Activated CD4-positive, alpha-beta T cell treated with anti-CD3 and anti-CD28 coated beads, Interleukin-2, amount 50 U/mL, for 4 hours (primary cell): Measurements from ENCODE around the gene OR2A12.
"Not testable (repeated sequence)": the region's sequence is repeated elsewhere in the genome, so short reads cannot be mapped to it uniquely, and the experiment has no call there.

Source experiments
- DNase-seq, 2 experiments: peaks; one replicate each; pipeline ENCODE4 v3.0.0-alpha.2; 2020

Gene OR2A12

DNA sequence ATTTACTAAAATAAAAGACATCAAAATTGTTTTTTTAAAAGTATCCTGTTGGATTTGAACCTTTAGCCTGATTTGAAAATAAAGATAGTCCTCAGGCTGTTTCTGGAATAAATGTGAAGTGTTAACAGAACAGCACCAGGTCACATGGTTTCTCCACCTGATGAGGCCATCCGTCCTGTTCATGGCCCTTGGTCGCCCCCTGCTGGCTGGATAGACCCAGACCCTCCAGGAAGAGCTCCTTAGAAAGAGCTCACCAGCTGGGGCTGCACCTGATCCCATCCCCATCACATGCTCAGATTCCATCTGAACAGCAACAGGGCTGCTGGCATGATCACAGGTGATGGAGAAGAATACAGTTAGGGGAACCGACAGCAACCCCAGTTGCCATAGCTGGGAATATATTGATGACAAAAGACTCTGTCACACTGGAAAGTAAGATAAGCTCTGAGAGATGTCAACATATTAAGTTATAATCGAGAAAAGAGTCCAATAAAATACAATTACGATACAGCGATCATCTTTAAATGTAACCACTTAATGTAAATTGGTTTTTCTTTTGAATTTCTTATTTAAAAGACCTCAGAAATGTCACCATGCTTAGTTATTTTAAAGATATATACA, 41.7 kb downstream of the OR2A12 start:
- DNase-seq: peak; percentile 87 to 90

GRCh38 chr7:144129601-144130000, 43.5 kb downstream of the OR2A12 start:
- not testable (repeated sequence) for DNase-seq

DNA sequence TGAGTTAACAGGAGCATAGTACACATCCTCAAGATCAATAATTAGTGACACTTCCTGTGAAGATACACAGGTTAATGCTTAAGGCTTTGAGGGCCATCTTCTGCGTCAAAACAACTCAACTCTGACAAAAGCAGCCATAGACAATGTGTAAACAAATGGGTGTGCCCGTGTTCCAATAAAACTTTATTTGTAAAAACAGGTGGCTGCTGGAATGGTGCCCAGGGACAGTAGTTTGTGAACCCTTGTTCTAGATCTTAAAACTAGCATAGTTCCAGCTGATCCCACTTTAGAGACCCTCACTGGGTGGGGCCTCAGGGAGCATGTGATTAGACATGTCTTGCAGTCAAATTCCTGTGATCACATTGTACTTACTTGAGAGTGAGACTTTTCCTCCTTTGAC, 44.7 kb downstream of the OR2A12 start:
- no peak for DNase-seq

DNA sequence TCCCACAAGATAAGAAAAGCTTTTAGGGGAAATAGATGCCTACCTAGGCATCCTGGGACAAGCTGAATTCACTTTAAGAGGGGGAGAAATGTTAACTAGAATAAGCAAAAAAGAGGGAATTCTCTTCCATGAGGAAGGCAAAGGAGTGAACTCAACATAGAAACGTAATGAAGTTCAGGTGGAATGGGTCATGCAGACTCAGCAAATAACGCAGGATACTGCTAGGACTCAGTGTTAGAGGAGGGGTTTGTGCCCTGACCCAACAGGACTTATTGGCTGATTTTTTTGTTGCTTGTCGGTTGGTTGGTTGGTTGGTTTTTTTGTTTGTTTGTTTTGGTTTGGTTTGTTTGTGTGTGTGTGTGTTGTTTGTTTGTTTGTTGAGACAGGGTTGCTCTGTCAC, 46.2 kb downstream of the OR2A12 start:
- no peak for DNase-seq

DNA sequence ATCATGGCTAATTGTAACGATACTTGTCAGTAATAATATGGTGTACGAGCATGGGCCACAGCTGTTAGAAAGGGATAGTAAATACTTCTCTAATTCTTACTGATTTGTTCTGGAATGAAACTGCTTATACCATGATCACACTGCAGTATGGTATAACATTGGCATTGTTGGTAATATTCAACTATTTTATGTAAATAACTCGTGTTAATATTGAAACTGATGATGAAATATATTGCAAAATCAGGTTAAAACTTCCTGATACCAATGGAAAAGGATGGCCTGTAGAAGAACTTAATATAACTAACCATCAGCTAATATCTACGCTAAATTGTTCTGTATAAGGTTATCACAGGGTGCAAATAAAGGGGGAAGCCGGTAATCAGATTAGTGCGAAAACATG, 47.2 kb downstream of the OR2A12 start:
- DNase-seq: no peak

DNA sequence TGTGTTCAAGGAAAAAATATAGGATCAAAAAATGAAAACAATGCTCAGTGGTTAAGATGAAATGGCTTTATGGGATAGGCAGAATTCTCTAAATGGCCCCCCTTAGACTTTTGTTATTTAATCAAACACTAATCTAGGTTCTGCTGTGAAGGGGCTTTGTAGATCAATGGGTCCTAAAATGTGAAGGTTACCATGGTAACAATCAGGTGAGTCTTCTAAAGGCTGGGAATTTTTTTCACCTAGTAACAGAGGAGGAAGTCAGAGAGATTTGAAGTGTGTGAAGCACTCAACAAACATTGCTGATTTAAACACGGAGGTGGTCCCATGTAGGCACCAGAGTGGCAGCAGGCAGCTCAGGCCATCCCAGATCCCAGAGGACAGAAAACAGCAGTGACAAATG, 48.0 kb downstream of the OR2A12 start:
- DNase-seq: no peak

- no peak for DNase-seq
Observed at GRCh38 chr7:144137501-144137900, 51.4 kb downstream of the OR2A12 start.

DNA sequence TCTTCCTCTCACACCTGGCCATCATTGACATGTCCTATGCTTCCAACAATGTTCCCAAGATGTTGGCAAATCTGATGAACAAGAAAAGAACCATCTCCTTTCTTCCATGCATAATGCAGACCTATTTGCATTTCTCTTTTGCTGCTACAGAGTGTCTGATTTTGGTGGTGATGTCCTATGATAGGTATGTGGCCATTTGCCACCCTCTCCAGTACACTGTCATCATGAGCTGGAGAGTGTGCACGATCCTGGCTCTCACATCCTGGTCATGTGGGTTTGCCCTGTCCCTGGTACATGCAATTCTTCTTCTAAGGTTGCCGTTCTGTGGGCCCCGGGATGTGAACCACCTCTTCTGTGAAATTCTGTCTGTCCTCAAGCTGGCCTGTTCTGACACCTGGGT, 56.1 kb downstream of the OR2A12 start:
- no peak for DNase-seq

DNA sequence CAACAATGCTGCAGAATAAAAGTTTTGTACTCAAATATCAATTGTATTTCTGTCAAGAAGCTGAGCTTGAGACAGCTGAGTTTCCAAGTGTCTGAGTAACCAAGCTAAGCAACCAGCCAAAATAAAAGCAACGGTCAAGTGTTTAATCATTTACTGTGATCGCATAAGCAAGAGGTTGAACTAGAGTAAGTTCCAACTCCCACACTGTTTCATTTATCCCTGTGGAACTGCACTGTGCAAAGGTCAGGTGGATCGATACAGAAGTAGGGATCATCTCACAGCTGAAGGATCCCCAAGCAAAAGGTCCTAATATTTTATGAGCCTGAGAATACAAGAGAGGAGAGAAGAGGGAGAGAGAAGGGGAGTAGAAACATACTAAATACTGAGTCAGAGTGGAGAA, 58.3 kb downstream of the OR2A12 start:
- no peak for DNase-seq

GRCh38 chr7:144148224-144148827, 62.2 kb downstream of the OR2A12 start:
- DNase-seq: no peak
